HG03280 (cell line): ENCODE results near the gene DUSP9.
A peak's percentile ranks its signal among the peaks of the same experiment; 100 is the strongest.
"Not testable (repeated sequence)": the region's sequence is repeated elsewhere in the genome, so short reads cannot be mapped to it uniquely, and the experiment has no call there.

Experiments
- ATAC-seq: cut with Tn5 transposase; IDR thresholded peaks from one replicate; pipeline ENCODE4 v1.9.1; 2021; ENCODE audit warnings: mild to moderate bottlenecking, moderate library complexity; ENCODE audit not compliant: unreplicated experiment

The DUSP9 gene

GRCh38 chrX:153646620-153647373 is at the start of gene DUSP9:
Gene DUSP9 (plus strand): TSS chrX:153647203. CDS start chrX:153647954, 751 bp downstream.
- ATAC-seq = no peak

GRCh38 chrX:153598541-153599191 is 48.3 kb upstream of the DUSP9 start, which contains the start of gene CCNQ:
Gene CCNQ (minus strand): TSS chrX:153599139. CDS start chrX:153599073, 66 bp downstream.
- peak; percentile 51 for ATAC-seq

- peak; percentile 91 for ATAC-seq
These were observed 47.6 kb upstream of the DUSP9 start for GRCh38 chrX:153599192-153600031.

- ATAC-seq = no peak
These were observed 47.0 kb upstream of the DUSP9 start for GRCh38 chrX:153600032-153600373.

GRCh38 chrX:153600921-153601320 is 46.1 kb upstream of the DUSP9 start:
- ATAC-seq = no peak

- ATAC-seq = no peak
These were observed 45.4 kb upstream of the DUSP9 start for GRCh38 chrX:153601511-153602110.

GRCh38 chrX:153602601-153603000 is 44.4 kb upstream of the DUSP9 start:
- no peak for ATAC-seq

GRCh38 chrX:153603131-153603656 is 43.8 kb upstream of the DUSP9 start:
- ATAC-seq = no peak

- not testable (repeated sequence) for ATAC-seq
These were observed 42.2 kb upstream of the DUSP9 start for GRCh38 chrX:153604666-153605380.

GRCh38 chrX:153606503-153606902 is 40.5 kb upstream of the DUSP9 start:
- ATAC-seq = no peak

GRCh38 chrX:153608376-153608775 is 38.6 kb upstream of the DUSP9 start:
- ATAC-seq = no peak

- no peak for ATAC-seq
These were observed 38.2 kb upstream of the DUSP9 start for GRCh38 chrX:153608806-153609205.

GRCh38 chrX:153609917-153610835 is 36.8 kb upstream of the DUSP9 start:
- no peak for ATAC-seq

- ATAC-seq = no peak
These were observed 36.2 kb upstream of the DUSP9 start for GRCh38 chrX:153610836-153611213.

GRCh38 chrX:153611298-153612095 is 35.5 kb upstream of the DUSP9 start:
- no peak for ATAC-seq

GRCh38 chrX:153612413-153612812 is 34.6 kb upstream of the DUSP9 start:
- ATAC-seq = no peak

GRCh38 chrX:153614818-153615217 is 32.2 kb upstream of the DUSP9 start:
- no peak for ATAC-seq

- ATAC-seq = no peak
These were observed 26.4 kb upstream of the DUSP9 start for GRCh38 chrX:153620576-153620975.
